22Rv1 (cell line): ENCODE results near the gene CEP128.

Source experiments
- ZFX ChIP-seq: fragments of 450-650 bp; IDR thresholded peaks from 2 replicates; pipeline ENCODE4 v1.6.1; 2017; ENCODE audit warnings: antibody characterized with exemption, borderline replicate concordance
- TF ChIP-seq, protein P1 (sequence below): fragments of 450-650 bp; IDR thresholded peaks from 2 replicates; pipeline ENCODE4 v1.5.1; 2017; ENCODE audit warnings: mild to moderate bottlenecking

DNA sequence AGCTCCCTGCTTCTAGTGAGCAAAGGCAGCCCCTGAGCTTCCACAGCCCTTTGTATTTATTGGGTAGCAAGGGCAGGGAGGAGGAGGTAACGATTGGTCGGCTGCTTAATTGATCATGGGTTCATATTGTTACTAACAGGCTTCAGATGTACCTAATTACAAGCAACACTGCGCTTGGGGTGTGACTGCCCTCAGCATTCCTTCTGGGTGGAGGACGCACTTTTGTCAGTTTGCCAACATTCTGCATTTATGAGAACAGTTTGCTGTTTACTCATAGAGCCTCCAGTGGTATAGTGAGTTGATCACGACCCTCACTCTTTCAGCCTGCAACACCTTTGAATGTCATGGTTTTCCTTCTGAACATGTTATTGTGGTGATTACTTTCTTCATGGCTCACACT, 23.5 kb upstream of the CEP128 start:
- TF ChIP-seq ZFX: no peak
- TF ChIP-seq, protein P1, sequence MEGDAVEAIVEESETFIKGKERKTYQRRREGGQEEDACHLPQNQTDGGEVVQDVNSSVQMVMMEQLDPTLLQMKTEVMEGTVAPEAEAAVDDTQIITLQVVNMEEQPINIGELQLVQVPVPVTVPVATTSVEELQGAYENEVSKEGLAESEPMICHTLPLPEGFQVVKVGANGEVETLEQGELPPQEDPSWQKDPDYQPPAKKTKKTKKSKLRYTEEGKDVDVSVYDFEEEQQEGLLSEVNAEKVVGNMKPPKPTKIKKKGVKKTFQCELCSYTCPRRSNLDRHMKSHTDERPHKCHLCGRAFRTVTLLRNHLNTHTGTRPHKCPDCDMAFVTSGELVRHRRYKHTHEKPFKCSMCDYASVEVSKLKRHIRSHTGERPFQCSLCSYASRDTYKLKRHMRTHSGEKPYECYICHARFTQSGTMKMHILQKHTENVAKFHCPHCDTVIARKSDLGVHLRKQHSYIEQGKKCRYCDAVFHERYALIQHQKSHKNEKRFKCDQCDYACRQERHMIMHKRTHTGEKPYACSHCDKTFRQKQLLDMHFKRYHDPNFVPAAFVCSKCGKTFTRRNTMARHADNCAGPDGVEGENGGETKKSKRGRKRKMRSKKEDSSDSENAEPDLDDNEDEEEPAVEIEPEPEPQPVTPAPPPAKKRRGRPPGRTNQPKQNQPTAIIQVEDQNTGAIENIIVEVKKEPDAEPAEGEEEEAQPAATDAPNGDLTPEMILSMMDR: no peak
